Thymus (tissue), 11 donors: ENCODE data around the gene RSF1. TPM values are rescaled to one million over a fixed set of nuclear protein-coding genes. Genes with fewer than 3 reads are reported as not detected.

Experiments used
- DNase-seq, 9 donors: peaks; one replicate each; pipeline ENCODE4 v3.0.0-alpha.2; 2013; ENCODE audit warnings: low spot score in 9 of 9, low read depth in 6 of 9, missing footprints in 1 of 9
- H3K27ac ChIP-seq, 2 donors: one replicate each; pipeline ENCODE4 v1.5.1; 2013; ENCODE audit warnings: control low read depth in 1 of 2, low read depth in 1 of 2, low read length in 1 of 2, mild to moderate bottlenecking in 1 of 2, moderate library complexity in 1 of 2
- H3K27me3 ChIP-seq, 2 donors: one replicate each; pipeline ENCODE4 v1.5.1; 2013; ENCODE audit warnings: low read length in 1 of 2; ENCODE audit not compliant: control insufficient read depth in 2 of 2, insufficient read depth in 1 of 2
- H3K36me3 ChIP-seq, 2 donors: one replicate each; pipeline ENCODE4 v1.5.1; 2013; ENCODE audit warnings: low read length in 1 of 2, mild to moderate bottlenecking in 1 of 2, moderate library complexity in 1 of 2; ENCODE audit not compliant: control insufficient read depth in 2 of 2, insufficient read depth in 2 of 2
- H3K4me1 ChIP-seq, 2 donors: one replicate each; pipeline ENCODE4 v1.5.1; 2013; ENCODE audit warnings: low read length in 2 of 2; ENCODE audit not compliant: control insufficient read depth in 2 of 2, insufficient read depth in 2 of 2
- H3K4me3 ChIP-seq, 2 donors: one replicate each; pipeline ENCODE4 v1.5.1; 2013; ENCODE audit warnings: low read length in 2 of 2, control low read depth in 1 of 2, mild to moderate bottlenecking in 1 of 2
- H3K9me3 ChIP-seq, 2 donors: one replicate each; pipeline ENCODE4 v1.5.1; 2013; ENCODE audit warnings: low read length in 1 of 2, mild to moderate bottlenecking in 1 of 2; ENCODE audit not compliant: control insufficient read depth in 2 of 2, insufficient read depth in 1 of 2
- WGBS: extraction: QIAGEN DNeasy Blood & Tissue Kit; methylation state at CpG from one replicate; pipeline ENCODE4 v1.1.7; 2013; 5-methylcytosine and 5-hydroxymethylcytosine counted together
- polyA plus RNA-seq: library from polyadenylated mRNA; stranded (reverse); fragments of 200-250 nt; gene quantifications from one replicate; pipeline ENCODE4 v1.2.3, GENCODE V29; 2013
- total RNA-seq: library from RNA; stranded (reverse); fragments of 120-200 nt; gene quantifications from one replicate; pipeline ENCODE4 v1.2.4, GENCODE V29; 2013
- donor health status: healthy.

RSF1 gene
- total and polyA plus RNA-seq, 2 donors = 12.2 to 51.8 TPM

DNA sequence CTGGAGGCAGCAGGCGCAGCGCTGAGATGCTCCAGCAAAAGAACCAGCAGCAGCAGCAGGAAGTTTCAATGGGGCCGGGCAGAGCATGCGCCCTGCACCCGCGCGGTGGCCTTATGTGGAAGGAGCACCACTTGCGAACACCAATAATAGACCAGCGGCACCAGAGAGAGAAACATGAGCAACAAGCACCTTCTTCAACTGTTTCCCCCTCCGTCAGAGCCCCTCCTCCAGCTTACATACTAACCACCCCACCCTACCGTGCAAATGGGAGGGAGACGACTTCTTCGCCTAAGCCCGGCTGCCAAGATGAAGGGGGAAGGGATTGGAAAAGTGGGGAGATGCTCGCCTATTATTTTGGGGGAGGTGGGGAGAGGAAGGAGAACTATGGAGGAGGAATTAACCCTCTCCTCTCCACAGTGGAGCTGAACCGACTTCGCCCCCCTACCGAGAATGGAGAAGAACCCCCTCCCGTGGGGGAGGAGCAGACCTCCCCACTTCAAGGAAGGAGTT is 1.1 kb downstream of the RSF1 start:
- WGBS = under 1% methylated on average over 19 of the region's 19 CpGs
- peaks cover 10 to 17% of the 10 kb centered on the region in 2 donors for H3K4me1 ChIP-seq
- DNase-seq = peak; percentile 71 to 94 (median 84)
- H3K4me3 ChIP-seq = peak overlapping the region; percentile 80 to 94
- peak overlapping the region; percentile 96 to 97 for H3K27ac ChIP-seq
- H3K9me3 ChIP-seq = peaks cover 0 to 4% of the 10 kb centered on the region in 2 donors
- H3K27me3 ChIP-seq = no peaks in the 10 kb centered on the region
- H3K36me3 ChIP-seq = no peaks in the 10 kb centered on the region

- Histone ChIP-seq H3K9me3 (peaks cover 0 to 4% of the 10 kb centered on the region in 2 donors), H3K36me3 (peaks cover 9 to 12% of the 10 kb centered on the region in 2 donors), H3K4me1 (peaks cover 5 to 12% of the 10 kb centered on the region in 2 donors), H3K27me3 (no peaks in the 10 kb centered on the region), H3K4me3 (no peak overlapping the region), H3K27ac (no peak overlapping the region)
- WGBS = 94% methylated on average over 1 of the region's 1 CpG
- no peak for DNase-seq
These were observed 5.1 kb downstream of the RSF1 start for GRCh38 chr11:77815459-77815858.

GRCh38 chr11:77814848-77815247 is 5.7 kb downstream of the RSF1 start:
- no peak for DNase-seq
- 98% methylated on average over 3 of the region's 3 CpGs for WGBS
- peaks cover 9 to 14% of the 10 kb centered on the region in 2 donors for H3K36me3 ChIP-seq
- H3K9me3 ChIP-seq = peaks cover 0 to 4% of the 10 kb centered on the region in 2 donors
- no peak overlapping the region for H3K27ac ChIP-seq
- H3K27me3 ChIP-seq = no peaks in the 10 kb centered on the region
- H3K4me3 ChIP-seq = no peak overlapping the region
- H3K4me1 ChIP-seq = peaks cover 5 to 12% of the 10 kb centered on the region in 2 donors

GRCh38 chr11:77813256-77813655 is 7.3 kb downstream of the RSF1 start:
- H3K4me1 ChIP-seq = peaks cover 0 to 4% of the 10 kb centered on the region in 2 donors
- H3K4me3 ChIP-seq = no peak overlapping the region
- peaks cover 9 to 14% of the 10 kb centered on the region in 2 donors for H3K36me3 ChIP-seq
- whole genome bisulfite sequencing = 98% methylated on average over 9 of the region's 9 CpGs
- H3K9me3 ChIP-seq = peaks cover 0 to 4% of the 10 kb centered on the region in 2 donors
- H3K27me3 ChIP-seq = no peaks in the 10 kb centered on the region
- DNase-seq = no peak
- no peak overlapping the region for H3K27ac ChIP-seq

GRCh38 chr11:77806993-77807392 is 13.5 kb downstream of the RSF1 start:
- H3K9me3 ChIP-seq = no peaks in the 10 kb centered on the region
- no peaks in the 10 kb centered on the region for H3K27me3 ChIP-seq
- no peaks in the 10 kb centered on the region for H3K4me1 ChIP-seq
- no peak overlapping the region for H3K4me3 ChIP-seq
- no peak for DNase-seq
- peaks cover 3 to 14% of the 10 kb centered on the region in 2 donors for H3K36me3 ChIP-seq
- no peak overlapping the region for H3K27ac ChIP-seq
- 93% methylated on average over 2 of the region's 2 CpGs for WGBS

DNA sequence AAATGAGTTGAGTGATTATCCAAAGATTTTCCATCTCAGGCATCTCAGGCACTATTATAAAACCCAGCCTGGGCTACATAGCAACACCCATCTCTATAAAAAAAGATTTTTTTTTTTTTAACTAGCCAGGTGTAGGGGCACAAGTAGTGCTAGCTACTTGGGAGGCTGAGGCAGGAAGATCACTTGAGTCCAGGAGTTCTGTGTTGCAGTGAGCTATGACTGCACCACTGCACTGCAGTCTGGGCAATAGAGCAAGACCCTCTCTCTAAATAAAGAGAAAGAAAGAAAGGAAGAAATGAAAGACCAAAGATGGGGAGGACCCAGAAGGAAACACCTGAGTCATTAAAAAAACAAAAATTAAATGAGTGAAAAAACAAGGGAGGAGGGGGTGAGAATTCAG is 14.1 kb downstream of the RSF1 start:
- DNase-seq = no peak

GRCh38 chr11:77801477-77801876 is 19.0 kb downstream of the RSF1 start:
- Histone ChIP-seq H3K4me1 (no peaks in the 10 kb centered on the region), H3K9me3 (no peaks in the 10 kb centered on the region), H3K27me3 (no peaks in the 10 kb centered on the region), H3K4me3 (no peak overlapping the region), H3K27ac (no peak overlapping the region), H3K36me3 (peaks cover 0 to 3% of the 10 kb centered on the region in 2 donors)
- no peak for DNase-seq
- WGBS = 96% methylated on average over 3 of the region's 3 CpGs

More for the DNA sequence above, 14.1 kb downstream of the RSF1 start:
- Histone ChIP-seq H3K27me3 (no peaks in the 10 kb centered on the region), H3K4me1 (no peaks in the 10 kb centered on the region), H3K9me3 (no peaks in the 10 kb centered on the region), H3K36me3 (peaks cover 3 to 10% of the 10 kb centered on the region in 2 donors), H3K27ac (no peak overlapping the region), H3K4me3 (no peak overlapping the region)

- no peaks in the 10 kb centered on the region for H3K4me1 ChIP-seq
- no peaks in the 10 kb centered on the region for H3K9me3 ChIP-seq
- H3K27me3 ChIP-seq = no peaks in the 10 kb centered on the region
- no peak for DNase-seq
- H3K4me3 ChIP-seq = no peak overlapping the region
- H3K36me3 ChIP-seq = peaks cover 0 to 3% of the 10 kb centered on the region in 2 donors
- no peak overlapping the region for H3K27ac ChIP-seq
These were observed 20.1 kb downstream of the RSF1 start for GRCh38 chr11:77800449-77800848.

DNA sequence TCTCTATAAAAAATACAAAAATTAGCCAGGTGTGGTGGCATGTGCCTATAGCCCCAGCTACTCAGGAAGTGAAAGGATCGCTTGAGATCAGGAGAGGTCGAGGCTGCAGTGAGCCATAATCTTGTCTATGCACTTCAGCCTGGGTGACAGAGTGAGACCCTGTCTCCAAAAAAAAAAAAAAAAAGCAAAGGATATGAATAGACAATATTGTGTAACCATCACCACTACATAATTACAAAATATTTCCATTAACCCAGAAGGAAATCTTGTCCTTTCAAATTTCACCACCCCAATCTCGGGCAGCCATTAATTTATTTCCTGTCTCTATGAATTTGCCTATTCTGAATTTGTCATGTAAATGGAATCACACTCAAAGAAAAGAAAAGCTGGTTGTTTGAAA is 21.2 kb downstream of the RSF1 start:
- H3K9me3 ChIP-seq = no peaks in the 10 kb centered on the region
- no peaks in the 10 kb centered on the region for H3K27me3 ChIP-seq
- peaks cover 0 to 3% of the 10 kb centered on the region in 2 donors for H3K36me3 ChIP-seq
- H3K4me1 ChIP-seq = no peaks in the 10 kb centered on the region
- WGBS = 84% methylated on average over 3 of the region's 3 CpGs
- no peak overlapping the region for H3K4me3 ChIP-seq
- no peak for DNase-seq
- H3K27ac ChIP-seq = no peak overlapping the region
